GM18867 (cell line): ENCODE measurements around the gene PPFIA4.
A peak's percentile ranks its signal among the peaks of the same experiment; 100 is the strongest.
"Not testable (repeated sequence)": the region's sequence is repeated elsewhere in the genome, so short reads cannot be mapped to it uniquely, and the experiment has no call there.

ENCODE experiments used
- ATAC-seq: cut with Tn5 transposase; IDR thresholded peaks from one replicate; pipeline ENCODE4 v1.9.1; 2021; ENCODE audit warnings: mild to moderate bottlenecking, moderate library complexity; ENCODE audit not compliant: unreplicated experiment

PPFIA4 gene

GRCh38 chr1:203026031-203026665 lies at the start of gene PPFIA4:
PPFIA4 (plus strand) TSS chr1:203026491; CDS start chr1:203039009, 12,518 bp downstream.
- peak; percentile 70 for ATAC-seq

GRCh38 chr1:202976633-202977032 lies 49.7 kb upstream of the PPFIA4 start:
- ATAC-seq, result no peak

GRCh38 chr1:202979459-202979858 lies 46.8 kb upstream of the PPFIA4 start:
- ATAC-seq, result no peak

GRCh38 chr1:202981939-202982338 lies 44.4 kb upstream of the PPFIA4 start:
- no peak for ATAC-seq

- ATAC-seq, result no peak
These were observed 43.4 kb upstream of the PPFIA4 start for GRCh38 chr1:202982715-202983430.

DNA sequence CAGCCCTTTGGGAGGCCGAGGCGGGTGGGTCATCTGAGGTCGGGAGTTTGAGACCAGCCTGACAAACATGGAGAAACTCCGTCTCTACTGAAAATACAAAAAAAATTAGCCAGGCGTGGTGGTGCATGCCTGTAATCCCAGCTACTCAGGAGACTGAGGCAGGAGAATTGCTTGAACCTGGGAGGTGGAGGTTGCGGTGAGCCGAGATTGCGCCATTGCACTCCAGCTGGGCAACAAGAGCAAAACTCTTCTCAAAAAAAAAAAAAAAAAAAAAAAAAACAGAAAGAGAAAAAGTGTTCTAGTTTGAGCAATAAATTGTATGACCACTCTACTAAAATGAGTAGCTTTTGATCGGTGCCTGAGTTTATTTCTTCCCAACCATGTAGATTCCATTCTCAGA lies 40.2 kb upstream of the PPFIA4 start:
- ATAC-seq, result not testable (repeated sequence)

DNA sequence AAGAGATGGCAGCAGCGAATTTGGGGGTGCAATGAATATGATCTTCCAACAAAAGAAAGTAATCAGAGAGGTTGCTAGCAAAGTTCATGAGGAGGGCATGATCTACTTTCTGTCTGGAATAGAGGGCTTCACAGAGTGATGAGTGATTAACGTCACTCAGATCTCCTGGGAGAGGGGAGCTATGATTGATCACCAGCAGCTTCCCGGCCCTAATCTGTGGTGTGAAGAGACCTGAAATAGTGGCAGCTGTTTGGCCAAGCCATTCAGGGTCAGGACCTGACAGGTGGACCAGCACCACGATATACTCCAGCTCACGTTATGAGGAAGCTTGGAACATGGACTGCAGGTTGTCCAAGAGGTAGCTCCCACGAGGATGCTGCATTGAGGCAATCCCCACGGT lies 39.0 kb upstream of the PPFIA4 start:
- no peak for ATAC-seq

- no peak for ATAC-seq
These were observed 38.2 kb upstream of the PPFIA4 start for GRCh38 chr1:202987922-202988583.

GRCh38 chr1:202989879-202990278 lies 36.4 kb upstream of the PPFIA4 start:
- no peak for ATAC-seq

- ATAC-seq, result no peak
These were observed 35.2 kb upstream of the PPFIA4 start for GRCh38 chr1:202991112-202991511.

DNA sequence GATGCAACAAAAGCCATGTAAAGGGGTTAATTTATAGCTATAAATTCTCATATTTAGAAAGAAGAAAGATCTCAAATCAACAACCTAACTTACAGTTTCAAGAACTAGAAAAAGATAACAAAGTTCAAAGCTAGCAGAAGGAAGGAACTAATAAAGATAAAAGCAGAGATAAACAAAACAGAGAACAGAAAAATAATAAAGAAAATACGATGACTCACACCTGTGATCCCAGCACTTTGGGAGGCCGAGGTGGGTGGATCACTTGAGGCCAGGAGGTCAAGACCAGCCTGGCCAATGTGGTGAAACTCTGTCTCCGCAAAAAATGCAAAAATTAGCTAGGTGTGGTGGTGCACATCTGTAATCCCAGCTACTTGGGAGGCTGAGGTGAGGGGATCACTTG lies 31.5 kb upstream of the PPFIA4 start:
- ATAC-seq, result no peak

DNA sequence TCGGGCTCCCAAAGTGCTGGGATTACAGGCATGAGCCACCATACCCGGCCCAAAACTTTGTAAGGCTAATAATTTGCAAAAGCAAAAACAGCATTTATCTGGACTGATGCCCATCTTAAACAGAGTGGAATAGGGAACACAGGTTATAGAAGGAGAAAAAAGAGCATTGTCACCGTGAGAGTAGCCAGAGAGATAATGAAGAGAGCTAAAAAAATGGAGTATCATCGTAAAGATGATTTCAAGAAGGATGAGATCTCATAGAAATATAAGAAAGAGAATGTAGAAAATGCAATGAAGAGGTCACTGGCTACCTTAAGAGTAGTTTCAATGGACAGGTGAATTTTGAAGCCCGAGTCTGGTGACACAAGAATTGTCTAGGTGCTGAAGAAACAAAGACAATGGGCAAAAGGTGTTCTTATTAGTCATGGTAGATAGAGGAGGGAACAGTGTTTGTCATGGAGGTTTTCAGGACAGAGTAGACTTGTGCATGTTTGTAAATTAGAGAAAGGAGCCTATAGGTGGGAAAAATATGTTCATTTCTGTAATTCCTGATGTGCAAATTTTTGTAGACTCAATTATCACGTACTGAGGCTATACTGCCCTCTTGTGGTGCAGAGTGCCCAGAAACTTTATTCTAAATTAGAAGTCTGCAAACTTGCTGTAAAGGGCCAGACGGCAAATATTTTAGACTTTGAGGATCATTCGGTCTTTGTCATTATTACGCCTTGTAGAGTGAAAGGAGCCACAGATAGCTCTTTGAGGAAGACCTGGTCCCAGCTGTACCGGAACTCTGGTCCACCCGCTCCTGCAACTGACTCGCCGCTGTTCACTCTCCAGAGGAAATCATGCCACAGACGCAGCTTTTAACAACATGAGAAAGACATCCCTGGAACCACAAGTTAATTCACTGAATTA lies 27.2 kb upstream of the PPFIA4 start:
- ATAC-seq, result no peak

GRCh38 chr1:203000217-203000944 lies 25.9 kb upstream of the PPFIA4 start:
- ATAC-seq, result no peak

DNA sequence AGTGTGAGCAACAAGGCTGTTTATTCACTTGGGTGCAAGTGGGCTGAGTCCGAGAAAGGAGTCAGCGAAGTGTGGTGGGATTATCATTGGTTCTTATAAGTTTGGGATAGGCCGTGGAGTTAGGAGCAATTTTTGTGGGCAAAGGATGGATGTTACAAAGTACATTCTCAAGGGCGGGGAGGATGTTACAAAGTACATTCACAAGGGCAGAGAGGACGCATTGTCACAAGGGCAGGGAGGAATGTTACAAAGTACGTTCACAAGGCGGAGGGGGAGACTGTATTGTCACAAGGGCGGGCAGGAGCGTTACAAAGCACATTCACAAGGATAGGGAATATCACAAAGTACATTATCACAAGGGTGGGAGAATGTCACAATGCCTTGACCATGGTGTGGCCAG lies 24.3 kb upstream of the PPFIA4 start:
- no peak for ATAC-seq

GRCh38 chr1:203002951-203003350 lies 23.3 kb upstream of the PPFIA4 start:
- no peak for ATAC-seq

- ATAC-seq, result not testable (repeated sequence)
These were observed 20.7 kb upstream of the PPFIA4 start for GRCh38 chr1:203005395-203006142.

DNA sequence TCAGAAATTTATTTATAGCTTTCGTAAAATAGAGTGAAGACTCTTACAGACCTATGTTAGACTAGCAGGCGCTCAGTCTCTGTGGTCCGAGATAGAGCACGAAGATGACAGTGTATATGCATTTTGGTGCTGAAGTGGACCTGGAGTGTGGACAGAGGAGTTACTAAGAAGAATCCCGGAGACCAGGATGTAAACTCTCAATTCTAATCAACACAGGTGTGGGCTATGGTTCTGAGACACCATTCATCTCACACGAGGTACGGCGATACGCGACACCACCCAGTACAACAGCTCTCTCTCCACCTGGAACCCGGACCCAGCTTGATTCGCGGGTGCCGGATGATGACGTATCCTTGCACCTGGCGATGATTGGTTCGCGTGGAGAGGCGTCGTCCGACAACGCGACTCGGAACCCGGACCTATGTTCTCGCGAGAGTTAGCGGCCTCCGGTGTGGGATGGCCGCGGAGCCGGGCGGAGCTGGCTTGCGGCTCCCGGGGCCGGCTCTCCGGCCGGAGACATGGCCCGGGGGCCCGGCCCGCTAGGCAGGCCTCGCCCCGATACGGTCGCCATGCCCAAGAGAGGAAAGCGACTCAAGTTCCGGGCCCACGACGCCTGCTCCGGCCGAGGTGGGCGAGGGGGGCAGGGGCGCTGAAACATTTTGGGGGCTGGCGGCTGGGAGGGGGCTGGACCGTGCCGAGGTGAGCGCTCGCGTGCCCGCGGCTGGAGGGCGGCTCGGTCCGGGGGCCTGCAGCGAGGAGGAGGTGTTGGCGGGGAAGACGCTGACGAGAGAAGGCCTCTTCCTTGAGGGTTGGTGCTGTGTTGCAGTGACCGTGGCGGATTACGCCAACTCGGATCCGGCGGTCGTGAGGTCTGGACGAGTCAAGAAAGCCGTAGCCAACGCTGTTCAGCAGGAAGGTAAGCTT lies 19.1 kb upstream of the PPFIA4 start, which contains the start of gene TMEM183A:
Gene TMEM183A (plus strand): TSS at position 427 of the 924 bp plus-strand sequence. CDS start 92 bp downstream, at position 519.
- peak; percentile 92 for ATAC-seq

DNA sequence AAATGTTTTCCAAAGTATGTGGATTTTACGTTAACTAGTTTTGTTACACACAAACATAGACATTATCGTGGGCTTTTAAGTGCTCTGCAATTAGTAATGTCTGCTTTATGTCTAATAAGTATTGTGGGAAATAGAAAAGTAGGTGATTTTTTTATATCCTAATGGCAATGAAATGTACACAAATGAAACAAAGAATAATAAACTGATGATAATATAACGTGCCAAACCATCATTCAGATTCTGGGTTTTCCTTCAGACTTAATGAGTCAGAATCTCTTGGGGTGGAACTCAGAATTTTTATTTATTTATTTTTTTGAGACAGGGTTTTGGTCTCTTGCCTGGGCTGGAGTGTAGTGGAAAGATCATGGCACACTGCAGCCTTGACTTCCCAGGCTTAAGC lies 17.1 kb upstream of the PPFIA4 start:
- ATAC-seq, result no peak
